HEK293 (cell line): ENCODE data around the gene KIF21B.
"Not testable (repeated sequence)": the region's sequence is repeated elsewhere in the genome, so short reads cannot be mapped to it uniquely, and the experiment has no call there.

Experiments used
- CTCF ChIA-PET: fragments of 350-600 bp; formaldehyde crosslinking; extraction: SDS; loops from one replicate; lab custom pipeline; 2021; ENCODE audit warnings: antibody characterized with exemption; lab: Yijun Ruan, JAX
- POLR2A ChIA-PET: fragments of 300-600 bp; formaldehyde crosslinking; extraction: SDS; loops from one replicate; lab custom pipeline; 2020; ENCODE audit warnings: antibody characterized with exemption, inconsistent platforms; lab: Yijun Ruan, JAX
- H3K27ac ChIP-seq: fragments of 200-500 bp; sonication (Bioruptor generic); 2 replicates; pipeline ENCODE4 v1.5.1; 2014; ENCODE audit warnings: low read depth, low read length, control low read depth, inconsistent platforms; ENCODE audit errors: extremely low read depth
- H3K36me3 ChIP-seq, 2 experiments: fragments of 200-500 bp in 1 of 2; sonication (Bioruptor generic) in 1 of 2; 1 replicate in 1 of 2; 2 replicates in 1 of 2; pipeline ENCODE4 v1.5.1; 2014 to 2017; ENCODE audit warnings: inconsistent platforms in 2 of 2, low read length in 2 of 2; ENCODE audit not compliant: control insufficient read depth in 2 of 2, insufficient read depth in 1 of 2
- H3K4me1 ChIP-seq: fragments of 200-500 bp; sonication (Bioruptor generic); 2 replicates; pipeline ENCODE4 v1.5.1; 2014; ENCODE audit warnings: mild to moderate bottlenecking, low read length, inconsistent platforms; ENCODE audit not compliant: control insufficient read depth, insufficient read depth
- H3K4me3 ChIP-seq: 2 replicates; pipeline ENCODE4 v1.5.1; 2011; ENCODE audit warnings: low read depth, mild to moderate bottlenecking, control low read depth, low read length, moderate library complexity
- H3K9me3 ChIP-seq: fragments of 200-500 bp; sonication (Bioruptor generic); 2 replicates; pipeline ENCODE4 v1.5.1; 2014; ENCODE audit warnings: low read depth, low read length, inconsistent platforms; ENCODE audit not compliant: control insufficient read depth, insufficient read depth
- GLIS1 ChIP-seq: fragments of 450-650 bp; formaldehyde crosslinking; IDR thresholded peaks from 2 replicates; pipeline ENCODE4 v1.5.1; 2016; ENCODE audit warnings: missing biosample characterization, missing genetic modification characterization
- REST ChIP-seq: fragments of 450-650 bp; formaldehyde crosslinking; IDR thresholded peaks from 2 replicates; pipeline ENCODE4 v1.5.1; 2016; ENCODE audit warnings: missing biosample characterization, missing genetic modification characterization
- ZBTB11 ChIP-seq: fragments of 450-650 bp; formaldehyde crosslinking; conservative IDR thresholded peaks from 2 replicates; pipeline ENCODE4 v1.5.1; 2016; ENCODE audit warnings: low read depth, missing biosample characterization, missing genetic modification characterization
- ZBTB21 ChIP-seq: fragments of 450-650 bp; formaldehyde crosslinking; IDR thresholded peaks from 2 replicates; pipeline ENCODE4 v1.5.1; 2017; ENCODE audit warnings: missing biosample characterization, missing genetic modification characterization
- ZBTB8A ChIP-seq: fragments of 450-650 bp; formaldehyde crosslinking; IDR thresholded peaks from 2 replicates; pipeline ENCODE4 v1.5.1; 2016; ENCODE audit warnings: missing biosample characterization, missing genetic modification characterization
- ZNF140 ChIP-seq: fragments of 450-650 bp; formaldehyde crosslinking; IDR thresholded peaks from 2 replicates; pipeline ENCODE4 v1.5.1; 2016; ENCODE audit warnings: missing biosample characterization, missing genetic modification characterization
- ZNF266 ChIP-seq: fragments of 450-650 bp; formaldehyde crosslinking; IDR thresholded peaks from 2 replicates; pipeline ENCODE4 v1.5.1; 2016; ENCODE audit warnings: missing biosample characterization, missing genetic modification characterization, low read depth
- ZNF366 ChIP-seq: fragments of 450-650 bp; formaldehyde crosslinking; conservative IDR thresholded peaks from 2 replicates; pipeline ENCODE4 v1.5.1; 2016; ENCODE audit warnings: missing biosample characterization, missing genetic modification characterization
- ZNF394 ChIP-seq: fragments of 450-650 bp; formaldehyde crosslinking; IDR thresholded peaks from 2 replicates; pipeline ENCODE4 v1.5.1; 2016; ENCODE audit warnings: missing biosample characterization, missing genetic modification characterization, mild to moderate bottlenecking, moderate library complexity, borderline replicate concordance
- ZNF426 ChIP-seq: fragments of 450-650 bp; formaldehyde crosslinking; IDR thresholded peaks from 2 replicates; pipeline ENCODE4 v1.5.1; 2017; ENCODE audit warnings: missing biosample characterization, missing genetic modification characterization, mild to moderate bottlenecking, inconsistent platforms, moderate library complexity
- ZNF501 ChIP-seq: fragments of 450-650 bp; formaldehyde crosslinking; IDR thresholded peaks from 2 replicates; pipeline ENCODE4 v1.5.1; 2016; ENCODE audit warnings: missing biosample characterization, missing genetic modification characterization
- ZNF510 ChIP-seq: fragments of 450-650 bp; formaldehyde crosslinking; IDR thresholded peaks from 2 replicates; pipeline ENCODE4 v1.5.1; 2018; ENCODE audit warnings: mild to moderate bottlenecking, missing genetic modification characterization, missing biosample characterization; ENCODE audit not compliant: insufficient replicate concordance
- ZNF518A ChIP-seq: fragments of 450-650 bp; formaldehyde crosslinking; conservative IDR thresholded peaks from 2 replicates; pipeline ENCODE4 v1.5.1; 2016; ENCODE audit warnings: low read depth, missing biosample characterization, missing genetic modification characterization
- ZNF555 ChIP-seq: fragments of 450-650 bp; formaldehyde crosslinking; conservative IDR thresholded peaks from 2 replicates; pipeline ENCODE4 v1.5.1; 2017; ENCODE audit warnings: missing biosample characterization, mild to moderate bottlenecking, missing genetic modification characterization, inconsistent platforms
- ZNF560 ChIP-seq: fragments of 450-650 bp; formaldehyde crosslinking; IDR thresholded peaks from 2 replicates; pipeline ENCODE4 v1.5.1; 2017; ENCODE audit warnings: missing biosample characterization, missing genetic modification characterization, borderline replicate concordance
- ZNF623 ChIP-seq: fragments of 450-650 bp; formaldehyde crosslinking; IDR thresholded peaks from 2 replicates; pipeline ENCODE4 v1.5.1; 2016; ENCODE audit warnings: missing biosample characterization, missing genetic modification characterization
- ZNF664 ChIP-seq: fragments of 450-650 bp; formaldehyde crosslinking; IDR thresholded peaks from 2 replicates; pipeline ENCODE4 v1.5.1; 2016; ENCODE audit warnings: missing biosample characterization, missing genetic modification characterization
- ZNF692 ChIP-seq: fragments of 450-650 bp; formaldehyde crosslinking; IDR thresholded peaks from 2 replicates; pipeline ENCODE4 v1.5.1; 2016; ENCODE audit warnings: missing biosample characterization, missing genetic modification characterization
- ZNF701 ChIP-seq: fragments of 450-650 bp; formaldehyde crosslinking; IDR thresholded peaks from 2 replicates; pipeline ENCODE4 v1.5.1; 2016; ENCODE audit warnings: missing biosample characterization, missing genetic modification characterization

KIF21B gene

GRCh38 chr1:200965111-200965805 lies 58.3 kb downstream of the KIF21B start:
- ChIA-PET POLR2A (no interaction called here), CTCF (no interaction called here)
- H3K4me3 ChIP-seq, result no peak overlapping the region
- H3K9me3 ChIP-seq, result no peaks in the 10 kb centered on the region
- no peak for TF ChIP-seq ZNF701
- no peak for TF ChIP-seq GLIS1
- TF ChIP-seq ZNF692 (tag by site-specific recombination), result 0 out of 2 replicates have a peak, but pooled peaks have one; percentile 50
- no peak overlapping the region for H3K27ac ChIP-seq
- no peaks in the 10 kb centered on the region for H3K36me3 ChIP-seq
- no peaks in the 10 kb centered on the region for H3K4me1 ChIP-seq

- POLR2A ChIA-PET, H3K9me3 ChIP-seq, H3K27ac ChIP-seq, H3K4me3 ChIP-seq, H3K36me3 ChIP-seq, H3K4me1 ChIP-seq: not testable (repeated sequence)
- CTCF ChIA-PET, result interaction anchor here (0.7 to 1.7 kb wide), 3 partner anchors 8 to 21 kb away, joined by 4 to 7 read pairs (median 4); no protein-coding TSS in a partner anchor
- TF ChIP-seq ZBTB21 (tag by site-specific recombination), result 0 out of 2 replicates have a peak, but pooled peaks have one; percentile 23
- 0 out of 2 replicates have a peak, but pooled peaks have one; percentile 19 for TF ChIP-seq ZNF266 (tag by site-specific recombination)
- TF ChIP-seq ZNF510, result peak; percentile 32
- peak; percentile 59; the same call in 1 of the 2 replicates for TF ChIP-seq ZNF501 (tag by site-specific recombination)
- 0 out of 2 replicates have a peak, but pooled peaks have one; percentile 27 for TF ChIP-seq ZNF366
- TF ChIP-seq ZNF394 (tag by site-specific recombination), result peak; percentile 95
- TF ChIP-seq ZNF140 (tag by site-specific recombination), result 0 out of 2 replicates have a peak, but pooled peaks have one; percentile 26
- peak; percentile 76 for TF ChIP-seq ZBTB11 (tag by site-specific recombination)
- TF ChIP-seq ZNF560 (tag by site-specific recombination), result peak; percentile 80; the same call in 1 of the 2 replicates
- 0 out of 2 replicates have a peak, but pooled peaks have one; percentile 35 for TF ChIP-seq ZNF664 (tag by site-specific recombination)
- TF ChIP-seq ZNF426 (tag by site-specific recombination), result peak; percentile 80
- peak; percentile 69 for TF ChIP-seq ZNF623 (tag by site-specific recombination)
- peak; percentile 79 for TF ChIP-seq ZNF555 (tag by site-specific recombination)
- peak; percentile 71 for TF ChIP-seq ZBTB8A
- TF ChIP-seq REST (tag by site-specific recombination), result peak; percentile 46; the same call in 1 of the 2 replicates
- peak; percentile 87 for TF ChIP-seq ZNF518A (tag by site-specific recombination)
Measured at GRCh38 chr1:200963888-200964287, 59.6 kb downstream of the KIF21B start.
